Measurements from ENCODE around the gene FOXP4. TPM values are rescaled to one million over a fixed set of nuclear protein-coding genes. Genes with fewer than 3 reads are reported as not detected.
"Not testable (repeated sequence)": the region's sequence is repeated elsewhere in the genome, so short reads cannot be mapped to it uniquely, and the experiment has no call there.

The FOXP4 gene
- total RNA-seq, 1 donor from 2014 or later: 5.8 TPM

- intact Hi-C loops (cut with micrococcal nuclease): no loop called here
Measured at GRCh38 chr6:41596807-41597206, 50.6 kb downstream of the FOXP4 start.

- intact Hi-C loops (cut with micrococcal nuclease): no loop called here
Measured at GRCh38 chr6:41597246-41598000, 51.2 kb downstream of the FOXP4 start.

DNA sequence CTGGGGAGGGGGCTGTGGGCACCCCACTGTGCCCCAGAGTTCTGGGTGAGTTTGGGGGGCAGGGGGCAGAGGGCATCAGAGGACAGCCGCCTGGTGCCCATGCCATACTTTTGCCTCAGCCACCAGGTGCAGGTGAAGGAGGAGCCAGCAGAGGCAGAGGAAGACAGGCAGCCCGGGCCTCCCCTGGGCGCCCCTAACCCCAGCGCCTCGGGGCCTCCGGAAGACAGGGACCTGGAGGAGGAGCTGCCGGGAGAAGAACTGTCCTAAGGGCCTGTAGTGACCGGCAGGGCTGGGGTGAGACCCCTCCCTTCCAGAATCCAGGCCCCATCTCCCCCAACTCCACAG is 52.5 kb downstream of the FOXP4 start:
- intact Hi-C loops (cut with micrococcal nuclease): no loop called here

DNA sequence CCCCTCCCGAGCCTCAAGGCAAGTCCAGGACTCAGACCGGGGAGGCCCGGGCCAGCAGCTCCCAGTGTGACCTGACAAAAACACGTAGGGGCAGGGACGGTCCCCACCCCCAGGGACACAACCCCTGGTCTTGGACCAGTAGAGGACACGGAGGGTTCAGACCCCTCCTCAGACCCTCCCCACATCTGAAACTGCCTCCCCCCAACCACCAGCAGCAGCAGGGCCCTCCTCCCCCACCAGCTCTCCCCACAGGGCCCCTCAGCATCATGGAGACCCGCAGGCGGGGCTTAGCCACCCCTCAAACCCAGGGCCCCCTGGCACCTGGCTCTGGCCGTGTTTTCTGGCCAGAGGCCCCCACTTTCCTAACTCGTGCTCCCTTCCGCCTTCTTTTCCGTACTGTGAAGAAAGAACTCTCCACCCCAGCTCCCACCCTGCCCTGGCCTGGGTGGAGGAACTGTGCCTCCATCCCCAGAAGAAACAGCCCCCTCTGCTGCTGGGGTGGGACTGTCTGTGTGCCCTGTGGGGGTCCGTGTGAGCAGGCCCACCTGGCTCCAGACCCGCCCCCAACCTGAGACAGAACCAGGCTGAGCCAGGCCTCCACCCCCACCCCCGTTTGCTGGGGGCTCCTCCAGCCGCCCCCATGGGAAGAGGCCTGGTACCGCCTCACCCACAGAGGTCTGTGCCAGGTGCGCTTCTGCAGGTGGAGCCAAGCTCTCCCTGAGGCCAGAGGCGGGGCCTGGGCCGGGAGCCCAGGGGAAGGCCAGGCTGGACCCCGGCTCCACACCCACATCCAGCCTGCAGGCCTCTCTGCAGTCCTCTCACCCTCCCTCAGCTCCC is 53.1 kb downstream of the FOXP4 start:
- intact Hi-C loops (cut with micrococcal nuclease): no loop called here

DNA sequence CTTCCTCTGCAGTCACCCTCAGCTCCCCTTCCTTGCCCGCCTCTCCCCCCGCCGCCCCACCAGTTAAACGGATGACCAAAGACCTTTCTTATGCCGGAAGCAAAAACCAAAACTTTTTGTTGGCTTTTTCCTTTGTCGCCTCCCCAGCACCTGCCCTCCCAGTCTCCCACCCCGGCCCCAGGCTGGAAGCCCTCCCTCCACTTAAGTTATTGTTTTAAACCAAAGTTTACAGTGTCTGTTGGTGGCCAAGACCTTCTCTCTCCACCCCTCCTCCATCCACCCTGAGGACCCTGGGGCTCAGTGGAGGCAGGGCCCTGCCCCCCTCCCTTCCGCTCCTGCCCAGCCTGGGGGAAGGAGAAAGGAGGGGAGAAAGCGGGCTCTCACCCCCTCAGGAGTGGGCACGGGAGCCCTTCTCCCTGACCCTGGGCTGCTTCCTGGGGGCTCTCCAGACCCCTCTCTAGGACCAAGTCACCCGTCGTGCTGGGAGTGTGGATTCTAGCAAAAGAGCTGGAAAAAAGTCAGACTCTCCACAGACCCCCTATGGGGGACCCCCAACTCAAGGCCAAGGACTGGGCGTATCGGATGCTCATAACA is 53.8 kb downstream of the FOXP4 start:
- intact Hi-C loops (cut with micrococcal nuclease): no loop called here

- intact Hi-C loops (cut with micrococcal nuclease): no loop called here
Measured at GRCh38 chr6:41600499-41601247, 54.5 kb downstream of the FOXP4 start.

DNA sequence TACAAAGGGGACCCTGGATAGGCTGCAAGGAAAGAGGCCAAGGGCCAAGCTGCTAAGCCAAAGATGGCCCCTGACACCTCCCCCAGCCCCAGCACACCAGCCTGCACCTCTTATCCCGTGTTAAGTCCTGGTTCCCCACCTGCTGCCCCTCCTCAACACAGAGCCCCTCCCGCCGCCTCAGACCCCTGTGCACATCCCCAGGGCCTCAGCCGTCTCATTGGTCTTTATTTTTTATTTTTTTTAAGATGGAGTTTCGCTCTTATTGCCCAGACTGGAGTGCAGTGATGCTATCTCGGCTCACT is 55.0 kb downstream of the FOXP4 start:
- intact Hi-C loops (cut with micrococcal nuclease): no loop called here

DNA sequence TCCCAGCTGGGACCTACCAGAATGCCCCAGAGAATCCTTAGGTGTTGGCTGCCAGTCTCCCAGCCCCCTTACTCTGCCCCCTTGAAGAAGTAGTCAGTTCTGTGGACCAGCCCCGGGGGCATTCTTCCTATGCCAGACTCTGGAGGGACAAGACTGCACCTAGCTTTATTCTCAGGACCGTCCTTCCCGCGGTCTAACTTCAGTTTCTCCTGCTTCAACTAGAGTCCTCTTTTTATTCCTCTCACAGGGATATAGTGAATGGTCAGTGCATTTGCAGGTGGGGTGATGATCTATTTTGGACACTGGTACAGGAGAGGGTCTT is 56.2 kb downstream of the FOXP4 start:
- intact Hi-C loops (cut with micrococcal nuclease): no loop called here

DNA sequence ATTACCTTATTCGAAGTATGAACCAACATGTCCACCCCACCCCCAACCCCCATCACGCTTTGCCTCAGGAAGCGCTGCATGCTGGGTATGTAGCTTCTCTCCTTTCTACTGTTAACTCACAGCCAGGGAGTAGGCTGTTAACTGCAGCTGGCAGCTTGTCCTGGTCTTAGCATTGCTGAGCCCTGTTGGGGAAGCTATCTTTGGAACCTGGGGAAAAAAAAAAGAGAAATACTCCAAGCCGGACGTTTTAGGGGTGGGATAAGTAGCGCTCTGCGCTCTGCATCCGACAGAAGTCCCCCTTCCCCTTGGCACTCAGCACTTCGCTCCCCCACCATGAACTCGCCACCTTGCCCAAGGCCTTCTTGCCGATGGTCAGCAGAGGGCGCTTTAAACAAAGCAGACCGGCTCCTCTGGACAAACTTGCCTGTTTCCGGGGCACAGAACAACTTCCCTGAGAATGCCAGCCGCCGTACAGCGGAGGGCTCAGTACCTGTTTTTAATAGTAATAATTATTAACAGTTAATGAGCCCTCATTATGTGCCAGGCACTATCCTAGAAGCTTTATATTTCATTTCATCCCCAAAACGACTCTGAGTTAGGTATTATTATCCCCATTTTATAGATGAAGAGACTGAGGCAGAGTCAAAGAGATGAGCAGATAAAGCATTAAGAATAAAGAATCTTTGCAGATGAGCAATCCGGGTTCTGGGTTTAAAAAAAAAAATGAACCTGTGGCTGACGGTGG is 56.9 kb downstream of the FOXP4 start:
- intact Hi-C loops (cut with micrococcal nuclease): loop anchor here (1.0 kb wide), 6 partner anchors 80 to 563 kb away; partner anchors contain the start of genes TFEB and TOMM6

GRCh38 chr6:41604006-41604405 is 57.8 kb downstream of the FOXP4 start:
- intact Hi-C loops (cut with micrococcal nuclease): no loop called here

GRCh38 chr6:41605649-41606048 is 59.5 kb downstream of the FOXP4 start:
- intact Hi-C loops (cut with micrococcal nuclease): no loop called here

- intact Hi-C loops (cut with micrococcal nuclease): no loop called here
Measured at GRCh38 chr6:41607036-41607435, 60.9 kb downstream of the FOXP4 start.

DNA sequence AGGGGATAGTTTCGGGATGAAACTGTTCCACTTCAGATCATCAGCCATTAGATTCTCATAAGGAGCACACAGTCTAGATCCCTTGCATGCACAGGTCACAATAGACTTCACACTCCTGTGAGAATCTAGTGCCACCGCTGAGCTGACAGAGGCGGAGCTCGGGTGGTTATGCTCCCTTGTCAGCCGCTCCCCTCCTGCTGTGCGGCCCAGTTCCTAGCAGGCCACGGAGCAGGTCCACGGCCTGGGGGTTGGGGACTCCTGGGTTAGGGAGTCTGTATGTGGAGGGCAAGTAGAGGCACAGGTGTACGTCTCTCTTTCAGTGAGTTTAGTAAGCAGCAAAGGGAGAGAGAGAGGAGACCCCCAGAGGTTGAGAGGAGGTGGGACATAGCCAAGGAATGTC is 61.6 kb downstream of the FOXP4 start:
- intact Hi-C loops (cut with micrococcal nuclease): no loop called here

DNA sequence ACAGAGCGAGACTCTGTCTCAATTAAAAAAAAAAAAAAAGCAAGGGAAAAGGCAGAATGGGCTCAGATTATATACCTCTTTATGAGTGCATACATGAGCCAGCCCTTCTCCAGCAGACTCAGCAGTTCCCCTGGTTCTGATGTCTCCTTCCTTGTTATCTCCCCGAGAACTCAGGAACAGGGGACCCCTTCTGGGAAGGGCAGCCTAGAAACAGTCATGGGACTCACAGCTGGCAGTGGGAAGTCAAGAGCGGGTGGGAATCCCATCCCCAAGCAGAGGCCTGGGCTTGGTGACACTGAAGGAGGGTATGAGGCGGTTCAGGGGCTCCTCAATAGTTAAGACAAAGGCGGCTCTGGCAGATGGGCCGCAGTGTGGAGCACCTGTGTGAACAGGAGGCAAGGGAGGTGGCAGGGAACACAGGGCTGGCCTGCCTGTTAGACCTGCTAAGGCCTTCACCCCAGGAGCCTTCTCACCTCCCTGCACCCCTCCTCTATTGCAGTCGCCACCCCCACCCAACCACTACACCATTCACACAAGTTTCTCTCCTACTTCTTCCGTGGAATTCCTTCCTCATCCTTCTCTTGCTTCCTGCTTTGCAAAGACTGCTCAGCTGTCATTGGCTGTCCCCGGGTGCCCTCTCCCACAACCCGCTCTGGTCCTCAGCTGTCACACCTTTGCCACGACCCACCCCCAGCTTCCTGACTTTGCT is 62.4 kb downstream of the FOXP4 start:
- intact Hi-C loops (cut with micrococcal nuclease): no loop called here

DNA sequence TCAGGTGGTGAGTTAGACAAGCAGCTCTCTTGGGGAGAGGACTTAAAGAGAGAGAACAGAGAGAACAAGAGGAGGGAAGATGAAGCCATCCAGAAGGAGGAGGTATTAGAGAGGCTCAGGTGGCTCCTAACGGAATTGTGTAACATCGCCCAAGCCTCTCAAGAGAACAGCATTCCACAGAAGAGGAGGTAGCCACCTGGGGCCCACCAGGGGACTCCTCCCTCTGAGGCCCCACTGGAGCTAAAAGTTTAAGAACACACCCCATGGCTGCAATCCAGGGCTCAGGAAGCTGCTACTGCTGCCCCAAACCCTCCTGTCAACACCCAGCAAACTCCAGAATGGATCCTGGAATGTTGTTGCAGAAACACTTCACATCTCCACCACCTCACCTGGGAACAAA is 68.5 kb downstream of the FOXP4 start:
- intact Hi-C loops (cut with micrococcal nuclease): no loop called here

GRCh38 chr6:41615311-41615710 is 69.1 kb downstream of the FOXP4 start:
- intact Hi-C loops (cut with micrococcal nuclease): no loop called here

- intact Hi-C loops (cut with micrococcal nuclease): no loop called here
Measured at GRCh38 chr6:41618598-41618997, 72.4 kb downstream of the FOXP4 start.

GRCh38 chr6:41619193-41619592 is 73.0 kb downstream of the FOXP4 start:
- intact Hi-C loops (cut with micrococcal nuclease): not testable (repeated sequence)

- intact Hi-C loops (cut with micrococcal nuclease): no loop called here
Measured at GRCh38 chr6:41621367-41621766, 75.2 kb downstream of the FOXP4 start.

- intact Hi-C loops (cut with micrococcal nuclease): no loop called here
Measured at GRCh38 chr6:41621802-41622201, 75.6 kb downstream of the FOXP4 start.

Measured in T-helper 1 cell treated with Interleukin-12 subunit alpha and Interleukin-12 subunit beta and Interleukin-4 antibody, amounts not matched to agents 30 ng/mL and 1 ng/mL, for 36 hours (primary cell).